UCSD-AML1 (cell line): ENCODE measurements around the gene GGT6.
A peak's percentile ranks its signal among the peaks of the same experiment; 100 is the strongest.

Experiments
- DNase-seq: peaks from one replicate; lab custom pipeline; 2025; ENCODE audit not compliant: unreplicated experiment; lab: John Stamatoyannopoulos, UW

Gene GGT6

DNA sequence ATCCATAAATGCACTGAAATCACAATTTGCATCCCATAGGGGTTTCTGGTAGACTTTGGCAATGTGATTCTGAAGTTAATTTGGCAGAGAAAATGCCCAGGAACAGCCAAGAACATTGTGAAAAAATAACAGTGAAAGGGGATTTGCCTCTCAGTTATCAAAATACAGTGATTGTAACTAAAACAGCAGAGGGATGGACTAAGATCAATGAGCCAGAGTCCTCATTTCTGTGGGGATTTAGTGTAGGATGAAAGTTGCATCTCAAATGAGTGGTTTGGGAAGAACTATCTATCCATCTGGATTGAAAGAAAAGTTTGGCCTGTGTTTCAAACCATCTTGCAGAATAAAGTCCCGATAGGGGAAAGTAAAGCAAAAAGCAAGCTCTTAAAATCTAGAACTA is 33.2 kb downstream of the GGT6 start:
- no peak for DNase-seq

DNA sequence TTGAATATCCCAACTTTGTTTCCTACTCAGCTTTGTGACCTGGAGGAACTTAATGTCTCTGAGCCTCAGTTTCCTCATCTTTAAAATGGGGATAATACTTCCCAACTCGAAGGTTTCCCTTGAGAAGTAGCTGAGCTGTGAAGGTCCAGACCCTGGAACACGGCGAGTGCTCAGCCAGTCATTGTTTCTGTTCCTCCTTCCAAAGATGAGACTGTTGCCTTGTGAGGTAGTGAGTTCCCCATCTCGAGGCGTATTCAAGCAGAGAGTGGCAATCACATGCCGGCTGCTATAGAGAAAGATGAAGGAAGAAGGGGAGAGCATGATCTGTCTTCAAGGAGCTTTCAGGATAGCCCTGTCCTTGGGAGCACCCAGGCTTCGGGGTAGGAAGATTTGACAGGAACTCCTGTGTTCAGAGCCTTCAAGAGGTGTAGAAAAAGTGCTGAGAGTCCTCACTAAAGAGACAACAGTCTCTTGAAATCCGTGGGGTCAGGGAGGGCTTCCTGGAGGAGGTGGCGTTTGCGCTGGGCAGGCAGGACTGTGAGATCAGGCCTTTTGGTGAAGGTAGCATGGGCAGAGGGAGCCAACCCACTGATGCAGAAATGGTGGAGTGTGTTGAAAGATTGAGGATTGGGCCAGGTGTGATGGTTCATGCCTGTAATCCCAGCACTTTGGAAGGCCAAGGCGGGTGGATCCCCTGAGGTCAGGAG is 34.5 kb downstream of the GGT6 start:
- no peak for DNase-seq

DNA sequence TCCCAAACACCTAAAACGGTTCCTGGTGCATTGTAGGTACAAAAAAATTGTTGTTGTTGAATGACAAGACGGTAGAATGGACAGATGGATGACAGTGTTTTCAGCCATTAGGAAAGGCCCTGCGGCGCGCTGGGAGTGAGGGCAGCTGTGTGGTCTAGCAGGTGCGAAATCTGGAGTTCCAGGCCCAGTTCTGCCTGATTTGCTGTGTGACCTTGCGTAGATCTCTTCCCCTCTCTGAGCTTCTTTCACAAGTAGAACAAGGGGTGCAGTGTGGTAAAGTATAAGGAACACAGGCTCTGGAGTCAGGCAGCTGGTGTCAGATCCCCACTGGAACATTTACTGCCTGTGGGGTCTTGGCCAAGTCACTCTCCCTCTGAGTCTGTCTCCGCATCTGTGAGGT is 36.4 kb downstream of the GGT6 start:
- no peak for DNase-seq

DNA sequence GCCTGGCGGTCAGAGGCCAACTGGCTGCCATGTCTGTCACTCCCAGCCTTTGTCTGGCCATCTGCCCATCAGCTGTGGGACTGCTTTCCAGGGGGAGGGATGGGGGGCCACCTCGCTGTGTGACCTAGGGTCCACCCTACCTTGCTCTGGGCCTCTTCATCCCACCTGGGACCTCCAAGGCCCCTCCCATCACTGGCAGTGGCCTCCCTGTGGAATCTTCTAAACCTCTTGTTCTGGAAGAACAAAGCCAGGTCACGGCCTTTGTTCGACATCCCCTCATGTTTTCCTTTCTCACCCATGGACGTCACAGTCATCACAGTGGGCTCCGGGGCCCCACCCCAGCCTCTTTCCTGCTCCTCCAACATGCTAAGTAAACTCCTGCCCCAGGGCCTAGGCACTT is 37.7 kb downstream of the GGT6 start:
- DNase-seq, result no peak

DNA sequence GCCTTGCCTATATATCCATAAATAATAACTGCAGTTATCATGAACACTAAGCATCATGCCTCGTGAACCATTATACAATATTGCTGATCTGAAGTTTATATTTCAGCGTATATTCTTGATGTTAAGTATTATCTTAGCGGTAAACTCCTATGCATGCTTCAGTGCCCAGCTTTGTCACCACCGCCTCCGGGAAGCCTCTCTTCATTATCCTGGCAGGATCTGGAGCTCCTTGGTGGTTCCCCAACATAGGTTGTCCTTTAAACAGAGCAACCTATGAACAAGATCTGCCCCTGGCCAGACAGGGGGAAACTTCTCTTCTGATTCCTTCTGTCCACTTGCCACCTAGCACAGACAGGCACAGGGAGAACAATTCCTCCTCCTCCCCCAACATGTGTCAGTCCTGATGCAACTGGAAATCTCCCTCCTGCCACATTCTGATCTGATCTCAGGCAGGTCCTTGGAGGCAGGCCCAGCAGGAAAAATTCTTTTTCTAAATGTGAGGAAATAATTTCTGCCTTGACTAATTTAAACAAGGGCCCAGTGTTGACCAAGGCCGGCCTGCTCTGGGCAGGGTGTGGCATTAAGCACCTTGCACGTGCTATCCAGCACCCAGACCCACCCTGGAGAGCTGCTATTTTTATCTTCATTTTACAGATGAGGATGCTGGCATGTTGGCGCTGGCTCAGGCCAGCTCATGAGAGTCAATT is 39.3 kb downstream of the GGT6 start:
- no peak for DNase-seq

DNA sequence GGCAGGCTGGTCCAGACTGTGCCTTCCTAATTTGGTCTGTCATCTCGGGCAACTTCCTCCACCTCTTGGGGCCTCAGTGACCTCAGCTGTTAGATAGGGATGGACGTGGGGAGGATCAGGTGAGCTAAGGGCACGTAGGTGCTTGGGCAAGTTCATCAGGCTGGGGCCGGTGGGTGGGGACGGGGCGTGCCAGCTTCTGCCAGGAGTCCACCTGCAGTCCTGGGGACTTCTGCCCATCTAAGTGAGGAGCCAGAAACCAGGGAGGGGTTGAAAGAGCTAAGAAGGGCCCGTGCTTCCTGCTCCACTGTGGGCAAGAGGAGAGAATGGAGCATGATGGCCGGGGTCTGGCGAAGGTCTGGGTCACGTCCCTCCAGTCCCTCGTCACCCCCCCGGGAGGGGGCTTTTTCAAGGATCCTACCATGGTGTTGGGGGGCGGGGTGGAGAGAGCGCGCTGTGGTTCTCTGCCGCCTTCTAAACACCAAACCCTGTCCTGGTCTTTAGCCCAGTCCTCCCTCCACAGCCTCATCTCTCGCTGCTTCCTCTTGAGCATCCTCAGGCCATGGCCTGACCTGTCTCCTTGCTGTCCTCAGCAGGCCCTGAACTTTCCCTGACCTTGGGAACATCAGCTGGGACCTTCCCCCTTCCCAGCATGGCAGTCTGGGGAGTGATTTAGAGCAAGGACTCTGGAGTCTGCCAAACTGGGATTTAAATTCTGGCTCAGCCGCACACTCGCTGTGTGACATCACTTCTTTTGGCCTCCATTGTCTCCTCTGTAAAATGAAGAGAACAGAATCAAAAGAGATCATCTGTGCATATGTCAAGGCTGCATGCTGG is 40.1 kb downstream of the GGT6 start:
- no peak for DNase-seq

DNA sequence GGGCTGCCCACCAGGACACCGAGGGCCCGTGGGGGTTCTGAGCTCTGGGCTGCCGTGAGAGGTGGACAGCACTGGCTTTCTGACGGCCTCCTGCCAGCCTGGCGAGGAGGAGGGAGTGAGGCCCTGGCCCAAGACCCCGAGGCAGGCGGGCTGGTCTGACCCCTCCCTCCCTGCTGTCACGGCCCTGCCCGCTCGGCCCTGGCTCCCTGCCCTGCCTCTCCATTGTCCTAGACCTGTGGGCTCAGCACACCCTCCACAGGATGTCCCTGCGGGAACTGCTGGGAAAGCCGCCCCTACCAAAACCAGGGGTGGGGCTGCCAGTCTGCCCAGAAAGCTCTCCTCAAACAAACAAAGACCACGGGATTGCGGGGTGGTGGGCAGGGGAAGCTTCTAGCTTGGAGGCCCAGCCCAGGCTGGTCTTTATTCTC is 41.0 kb downstream of the GGT6 start:
- no peak for DNase-seq

DNA sequence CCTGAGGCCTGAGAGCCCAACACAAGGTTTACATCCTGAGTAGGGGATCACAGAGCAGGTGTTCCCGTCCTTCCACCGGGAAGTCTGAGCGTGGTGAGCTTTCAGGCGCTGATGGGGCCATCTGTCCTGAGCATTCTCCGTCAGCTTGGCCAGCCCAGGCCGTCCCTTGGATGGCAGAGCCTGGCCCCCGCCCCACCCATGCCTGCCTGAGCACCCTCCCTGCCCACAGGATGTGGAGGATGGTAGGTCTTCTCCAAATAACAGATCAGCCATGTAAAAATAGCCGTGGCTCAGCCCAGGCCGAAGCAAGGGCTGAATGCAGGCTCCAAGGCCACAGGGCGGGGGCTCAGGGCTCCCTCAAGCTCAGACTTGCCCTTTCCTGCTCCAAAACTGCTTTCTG is 41.5 kb downstream of the GGT6 start:
- DNase-seq, result peak; percentile 60

DNA sequence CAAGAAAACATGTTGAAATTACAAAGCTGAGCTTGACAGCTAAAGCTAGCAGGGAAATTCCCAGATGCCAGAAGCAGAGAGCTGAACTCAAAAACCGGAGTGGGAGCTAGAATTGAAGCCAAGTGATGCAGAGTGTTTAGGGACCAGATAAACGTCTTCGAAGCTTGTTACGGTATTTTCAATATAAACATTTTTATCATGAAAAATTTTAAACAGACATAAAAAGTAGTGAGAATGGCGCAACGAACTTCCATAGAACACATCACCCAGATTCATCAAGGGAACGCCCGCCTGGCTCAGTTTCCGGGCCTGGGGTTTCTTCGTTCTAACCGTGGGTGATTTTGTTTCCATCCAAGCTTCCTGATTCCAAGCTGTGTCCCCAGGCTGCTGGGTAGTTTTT is 43.6 kb downstream of the GGT6 start:
- DNase-seq, result no peak

DNA sequence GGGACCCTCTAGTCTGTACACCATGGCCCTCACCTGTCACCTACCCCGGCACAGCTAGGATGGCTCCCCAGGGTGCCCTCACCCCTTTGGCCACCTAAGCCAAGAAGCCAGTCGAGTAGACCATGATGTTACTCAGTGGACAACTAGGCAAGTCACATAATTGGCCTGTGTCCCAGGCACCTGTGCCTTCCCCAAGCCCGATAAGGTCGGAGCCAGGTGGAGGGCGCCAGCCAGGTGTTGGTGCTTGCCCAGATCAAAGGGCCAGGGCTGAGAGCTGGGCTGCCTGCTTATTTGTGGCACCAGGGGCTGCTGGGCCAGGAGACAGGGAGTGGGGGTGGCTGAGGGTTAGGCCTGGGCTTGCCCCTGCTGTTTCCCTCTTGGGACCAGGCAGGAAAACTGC is 44.9 kb downstream of the GGT6 start:
- DNase-seq, result no peak

DNA sequence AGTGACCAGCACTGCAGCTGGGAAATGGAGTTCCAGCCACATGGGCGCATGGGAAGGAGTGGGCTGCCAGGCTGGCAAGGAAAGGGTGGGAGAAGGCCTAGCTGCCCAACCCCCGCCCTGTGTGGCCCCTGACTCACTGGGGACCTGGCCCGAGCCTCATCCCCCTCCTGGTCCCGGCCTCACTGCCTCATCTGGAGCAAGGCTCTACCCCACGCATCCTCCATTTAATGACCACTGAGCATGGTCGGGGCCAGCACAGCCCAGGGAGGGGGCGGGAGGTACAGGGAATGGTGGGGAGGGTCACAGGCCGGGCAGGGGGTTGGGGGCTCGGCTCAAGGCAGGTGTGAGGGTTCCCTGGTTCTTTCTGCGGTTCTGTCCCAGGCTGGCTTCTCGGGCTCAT is 45.6 kb downstream of the GGT6 start:
- no peak for DNase-seq

DNA sequence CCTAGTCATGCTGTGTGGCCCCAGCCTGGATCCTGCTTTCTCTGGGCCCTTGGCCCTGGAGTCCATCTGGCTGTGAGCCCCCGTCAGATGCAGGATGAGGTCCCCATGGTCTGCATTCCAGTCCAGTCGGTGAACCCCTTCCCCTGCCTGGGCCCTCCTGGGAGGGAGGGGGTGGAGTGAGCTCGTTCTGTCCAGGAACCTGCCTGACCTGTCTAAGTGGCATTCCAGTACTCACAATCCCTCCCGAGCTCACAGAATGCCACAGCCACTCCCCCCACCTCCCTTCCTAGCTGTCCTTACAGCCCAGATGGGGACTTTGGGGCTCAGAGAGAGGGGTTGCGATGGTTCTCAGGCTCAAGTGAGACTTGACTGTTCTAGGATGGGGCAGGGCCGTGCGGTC is 46.2 kb downstream of the GGT6 start:
- no peak for DNase-seq

DNA sequence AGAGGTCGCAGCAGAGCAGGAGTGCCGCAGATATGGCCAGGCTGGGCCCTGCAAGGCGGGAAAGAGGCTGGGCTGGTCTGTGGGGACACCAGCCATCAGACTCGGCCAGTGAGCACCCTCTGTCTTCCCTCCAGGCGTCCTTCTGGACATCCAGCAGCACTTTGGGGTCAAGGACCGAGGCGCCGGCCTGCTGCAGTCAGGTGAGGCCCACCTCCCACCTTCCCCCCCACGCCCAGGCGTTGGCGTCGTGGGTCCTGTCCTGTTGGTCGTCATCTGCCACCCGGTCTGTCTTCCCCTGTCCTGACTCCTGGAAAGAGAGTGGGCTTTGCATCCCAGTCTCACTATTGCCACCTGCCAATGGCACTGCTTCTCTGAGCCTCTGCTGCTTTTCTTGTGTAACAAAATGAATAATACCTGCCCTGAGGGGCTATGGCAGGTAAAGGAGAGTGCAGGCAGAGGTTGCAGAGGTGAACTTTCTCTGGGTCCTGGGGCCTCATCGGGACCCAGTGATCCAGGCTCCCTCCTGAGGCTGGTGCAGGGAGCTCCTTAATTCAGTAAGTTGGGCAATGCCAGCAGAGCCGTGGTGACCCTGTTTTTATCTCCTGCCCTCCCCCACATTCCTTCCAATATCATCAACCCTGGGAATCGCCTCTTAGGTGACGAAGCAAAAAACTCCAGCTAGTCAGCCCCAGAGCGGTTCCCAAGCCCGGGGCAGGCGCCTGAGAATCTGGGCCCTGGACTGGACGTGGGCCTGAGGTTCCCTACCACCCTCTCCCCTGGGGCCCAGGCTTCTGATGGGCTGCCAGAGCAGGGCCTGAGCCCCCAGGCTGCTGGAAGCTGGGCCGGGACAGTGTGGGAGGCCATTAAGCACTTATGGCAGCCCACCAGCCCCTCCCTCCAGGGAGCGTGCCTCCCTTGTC is 47.0 kb downstream of the GGT6 start:
- DNase-seq, result no peak

DNA sequence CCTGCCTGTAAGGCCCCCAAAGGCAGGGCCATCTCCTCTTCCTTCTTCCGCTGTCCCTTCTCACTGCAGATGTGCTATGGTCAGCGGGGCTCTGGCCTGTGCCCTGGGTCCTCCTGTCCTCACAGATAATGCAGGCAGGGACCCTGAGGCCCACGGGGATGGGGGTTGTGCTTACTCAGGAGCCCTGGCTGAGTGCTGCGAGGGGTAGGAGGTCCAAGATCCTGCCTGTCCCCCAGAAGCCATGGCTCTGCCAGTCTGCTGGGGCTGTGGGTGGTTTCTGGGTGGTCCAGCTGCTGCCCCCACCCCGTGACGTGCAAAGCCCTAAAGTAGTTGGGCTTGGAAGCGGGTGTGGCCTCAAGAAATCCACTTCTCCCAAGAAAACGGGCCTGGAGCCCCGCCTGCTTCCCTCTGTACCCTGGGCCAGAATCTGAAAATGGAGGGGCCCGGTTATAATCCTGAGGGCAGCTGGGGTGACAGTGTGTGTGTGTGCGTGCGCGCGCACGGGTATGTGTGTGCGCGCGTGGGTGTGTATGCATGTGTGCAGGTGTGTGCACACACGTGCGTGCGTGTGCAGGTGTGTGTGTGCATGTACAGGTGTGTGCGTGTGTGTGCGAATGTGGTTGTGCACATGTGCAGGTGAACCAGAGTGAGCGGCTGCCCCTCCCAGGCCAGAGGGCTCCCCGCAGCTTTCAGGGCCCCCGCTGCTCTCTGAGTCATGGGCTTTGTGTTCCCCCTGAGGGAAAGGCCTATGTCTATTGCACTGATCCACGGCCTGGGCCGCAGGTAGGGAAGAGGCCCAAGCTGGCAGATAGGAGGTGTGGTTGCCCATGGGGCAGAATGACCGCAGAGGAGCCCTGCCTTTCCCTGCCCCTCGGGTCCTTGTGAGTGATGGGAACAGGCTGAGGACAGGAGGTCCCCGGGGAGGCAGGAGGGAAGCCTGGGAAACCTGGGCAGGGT is 47.9 kb downstream of the GGT6 start:
- DNase-seq, result no peak

DNA sequence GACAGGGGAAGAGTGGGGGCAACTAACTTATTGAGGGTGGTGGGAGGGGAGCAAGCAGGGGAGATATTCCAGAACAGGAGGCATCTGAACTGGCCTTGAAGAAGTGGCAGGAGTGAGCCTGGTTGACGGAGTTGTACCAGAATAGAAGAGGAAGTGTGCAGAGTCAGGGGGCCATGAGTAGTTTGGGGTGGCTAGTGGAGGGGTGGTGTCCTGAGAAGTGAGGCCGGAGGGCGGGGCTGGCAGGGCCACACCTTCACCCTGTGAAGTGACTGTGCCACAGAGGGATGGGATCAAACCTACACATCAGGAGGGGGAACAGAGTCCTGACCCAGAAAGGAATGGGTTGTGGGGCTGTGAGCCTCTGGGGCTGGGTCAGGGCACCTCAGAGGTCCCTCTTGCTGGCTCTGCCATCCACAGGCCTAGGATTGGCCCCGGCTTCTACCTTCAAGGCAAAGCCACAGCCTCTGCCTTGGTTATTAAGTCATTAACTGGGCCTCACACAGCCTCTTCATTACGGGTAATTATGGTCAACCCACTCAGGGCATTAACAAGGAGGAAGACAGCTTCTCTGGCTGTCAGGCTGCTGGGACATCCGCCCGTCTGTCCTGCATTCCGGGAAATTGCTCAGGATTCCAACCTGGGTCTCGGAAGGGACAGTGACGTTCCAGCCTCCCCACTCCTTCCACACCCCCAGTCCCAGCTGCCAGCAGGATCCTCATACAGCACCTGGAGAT is 49.0 kb downstream of the GGT6 start:
- peak; percentile 26 for DNase-seq

DNA sequence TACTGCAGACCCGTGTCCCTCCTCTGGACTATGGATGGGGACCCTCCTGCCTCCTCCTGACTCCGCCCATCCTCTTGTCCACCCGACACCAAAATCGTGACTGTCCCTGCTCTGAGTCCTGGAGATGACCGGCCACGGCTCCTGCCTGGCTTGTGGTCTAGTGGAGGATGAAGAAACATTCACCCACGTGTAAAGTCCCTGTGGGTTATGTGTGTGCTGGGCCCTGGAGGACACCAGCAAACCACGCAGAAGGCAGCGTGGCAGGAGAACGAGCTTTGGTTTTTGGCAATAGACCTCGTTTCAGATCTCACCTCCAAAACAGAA is 49.8 kb downstream of the GGT6 start:
- no peak for DNase-seq

DNA sequence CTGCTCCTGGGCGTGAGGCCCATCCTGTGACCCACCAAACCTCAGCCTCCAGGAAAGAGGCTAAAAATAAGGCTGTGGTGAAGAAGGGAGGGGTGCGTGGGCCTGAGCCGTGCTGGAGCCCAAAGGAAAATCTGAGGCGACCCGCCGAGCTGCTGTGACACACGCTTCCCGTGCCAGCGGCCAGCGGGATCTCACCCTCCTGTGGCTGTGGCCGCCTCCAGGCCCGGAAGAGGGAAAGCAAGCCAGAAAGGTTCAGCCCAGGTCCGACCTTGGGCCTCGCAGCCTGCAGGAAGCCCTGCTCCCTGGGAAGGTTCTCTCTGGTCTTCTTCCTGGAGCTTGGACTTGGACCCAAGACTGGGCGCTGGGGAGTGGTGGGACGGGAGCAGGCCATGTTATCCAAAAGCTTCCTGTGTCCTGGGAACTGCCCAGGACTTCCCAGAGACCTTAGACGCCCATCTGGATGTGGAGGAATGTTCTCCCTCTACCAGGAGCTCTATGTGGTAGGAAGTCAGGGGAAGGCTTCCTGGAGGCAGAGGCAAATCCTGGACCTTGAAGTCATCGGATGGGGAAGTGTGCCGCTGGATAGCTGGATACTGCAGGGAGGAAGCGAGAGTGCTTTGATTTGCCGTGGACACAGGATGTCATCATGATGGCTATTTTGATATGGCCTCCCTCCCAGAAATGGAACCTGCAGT is 50.3 kb downstream of the GGT6 start:
- DNase-seq, result peak; percentile 75

DNA sequence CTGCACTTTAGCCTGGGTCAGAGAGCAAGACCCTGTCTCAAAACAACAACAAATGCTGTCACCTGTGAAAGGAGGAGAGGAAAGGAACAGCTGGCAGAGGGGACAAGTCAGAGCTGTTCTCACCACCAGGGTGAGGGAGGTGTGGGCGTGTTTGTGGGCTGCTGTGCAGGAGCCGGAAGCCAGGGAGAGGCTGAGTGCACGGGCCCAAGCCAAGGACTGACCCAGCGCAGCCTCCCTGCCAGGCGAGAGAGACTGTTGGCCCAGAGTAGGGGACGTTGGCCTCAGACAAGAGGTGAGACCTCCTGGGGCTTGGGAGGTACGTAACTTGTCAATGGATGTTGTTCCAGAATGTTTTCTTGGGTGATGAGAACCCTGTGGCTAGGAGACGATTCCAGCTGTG is 51.0 kb downstream of the GGT6 start:
- DNase-seq, result peak; percentile 76

DNA sequence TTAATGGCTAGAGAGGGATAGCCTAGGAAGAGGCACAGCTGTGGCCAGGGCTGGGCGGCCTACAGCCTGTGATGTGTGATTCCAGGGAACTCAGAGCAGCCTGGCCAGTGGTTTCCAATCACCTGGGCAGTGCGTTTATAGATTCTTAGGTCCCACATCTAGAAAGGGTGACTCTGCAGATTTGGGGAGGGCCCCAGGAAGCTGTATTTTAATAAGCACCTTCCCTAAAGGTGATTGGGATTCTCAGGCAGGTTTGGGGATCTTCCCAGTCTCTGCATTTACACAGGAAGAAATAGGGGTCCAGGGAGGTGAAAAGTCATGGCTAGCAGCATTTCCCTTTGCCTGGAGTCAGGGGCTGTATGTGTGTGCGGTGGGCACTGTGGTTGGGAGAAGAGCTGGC is 52.2 kb downstream of the GGT6 start:
- DNase-seq, result no peak
